OCI-LY7 (cell line): Measurements from ENCODE around the gene TTC9B. TPM values are rescaled to one million over a fixed set of nuclear protein-coding genes. Genes with fewer than 3 reads are reported as not detected.

Experiments used
- BruUV-seq: library from RNA; stranded (reverse); fragments of 400-500 nt; replicated peaks from 2 replicates; lab custom pipeline; 2021; lab: Mats Ljungman, UMichigan
- CTCF ChIA-PET: fragments of 300-600 bp; sonication (Branson Sonifier 250); formaldehyde crosslinking; loops from one replicate; lab custom pipeline; 2022; ENCODE audit warnings: antibody characterized with exemption; ENCODE audit not compliant: unreplicated experiment; lab: Charles Lee
- POLR2A ChIA-PET: fragments of 300-600 bp; sonication (Branson Sonifier 250); formaldehyde crosslinking; loops from one replicate; lab custom pipeline; 2022; ENCODE audit warnings: antibody characterized with exemption; lab: Charles Lee
- DNase-seq: peaks from one replicate; pipeline ENCODE4 v3.0.0-alpha.2; 2015; ENCODE audit warnings: low spot score
- H2AFZ ChIP-seq: fragments of 200-600 bp; sonication (generic), shearing (Covaris generic); 2 replicates; pipeline ENCODE4 v1.6.1; 2014; ENCODE audit warnings: mild to moderate bottlenecking, antibody characterized with exemption, low read length, moderate library complexity
- H3K27ac ChIP-seq: fragments of 200-600 bp; sonication (generic); 2 replicates; pipeline ENCODE4 v1.5.1; 2014; ENCODE audit warnings: mixed run types, low read depth, mild to moderate bottlenecking, moderate library complexity, low read length, inconsistent platforms; ENCODE audit not compliant: poor library complexity, severe bottlenecking
- H3K36me3 ChIP-seq: fragments of 200-600 bp; sonication (generic); 2 replicates; pipeline ENCODE4 v1.6.1; 2014; ENCODE audit warnings: mild to moderate bottlenecking, antibody characterized with exemption, low read length, moderate library complexity, mixed read lengths; ENCODE audit not compliant: insufficient read depth
- H3K4me1 ChIP-seq: fragments of 200-600 bp; sonication (generic); 2 replicates; pipeline ENCODE4 v1.5.1; 2014; ENCODE audit warnings: mild to moderate bottlenecking, low read length; ENCODE audit not compliant: insufficient read depth, poor library complexity, severe bottlenecking
- H3K4me2 ChIP-seq: fragments of 200-600 bp; sonication (generic); 2 replicates; pipeline ENCODE4 v1.6.1; 2014; ENCODE audit warnings: mild to moderate bottlenecking, low read length
- H3K4me3 ChIP-seq: fragments of 200-600 bp; sonication (generic); 2 replicates; pipeline ENCODE4 v1.5.1; 2014; ENCODE audit warnings: mild to moderate bottlenecking, low read depth, low read length; ENCODE audit not compliant: poor library complexity, severe bottlenecking
- H3K79me2 ChIP-seq: fragments of 200-600 bp; sonication (generic); 2 replicates; pipeline ENCODE4 v1.6.1; 2016; ENCODE audit warnings: low read depth, mild to moderate bottlenecking, low read length, moderate library complexity, mixed read lengths; ENCODE audit not compliant: insufficient read depth
- H3K9me2 ChIP-seq: fragments of 200-600 bp; sonication (generic); 2 replicates; pipeline ENCODE4 v1.6.1; 2016; ENCODE audit warnings: mild to moderate bottlenecking, low read length, mixed read lengths; ENCODE audit not compliant: insufficient read depth
- H3K9me3 ChIP-seq: fragments of 200-600 bp; sonication (generic); 2 replicates; pipeline ENCODE4 v1.6.1; 2014; ENCODE audit warnings: mild to moderate bottlenecking, mixed run types, low read length, mixed read lengths
- H4K20me1 ChIP-seq: fragments of 200-600 bp; sonication (generic); 2 replicates; pipeline ENCODE4 v1.6.1; 2014; ENCODE audit warnings: mild to moderate bottlenecking, antibody characterized with exemption, low read length, moderate library complexity, mixed read lengths; ENCODE audit not compliant: insufficient read depth
- EZH2phosphoT487 ChIP-seq: fragments of 200-600 bp; sonication (generic); IDR thresholded peaks from 2 replicates; pipeline ENCODE4 v1.6.1; 2018; ENCODE audit warnings: low read depth, borderline replicate concordance, mild to moderate bottlenecking, mixed run types, antibody characterized with exemption, low read length, moderate library complexity, mixed read lengths
- intact Hi-C: fragments of 100-400 bp; cut with micrococcal nuclease; formaldehyde crosslinking; loops from one replicate; pipeline ENCODE4 v1.10.0; 2022; ENCODE audit not compliant: unreplicated experiment
- total RNA-seq, 2 experiments: library from RNA; depleted of rRNA in 1 of 2; stranded (reverse); fragments of >200 nt in 1 of 2; shearing (Covaris generic) in 1 of 2; gene quantifications; 2 replicates each; pipeline ENCODE4 v1.2.3, GENCODE V29; 2014 to 2022
- TF ChIP-seq, protein P1 (sequence below): fragments of 200-600 bp; sonication (generic); conservative IDR thresholded peaks from 2 replicates; pipeline ENCODE4 v1.5.1; 2014; ENCODE audit warnings: mild to moderate bottlenecking, antibody characterized with exemption, low read length, moderate library complexity, mixed read lengths

TTC9B gene
- total RNA-seq, 2 experiments from 2014 or later: not detected

DNA sequence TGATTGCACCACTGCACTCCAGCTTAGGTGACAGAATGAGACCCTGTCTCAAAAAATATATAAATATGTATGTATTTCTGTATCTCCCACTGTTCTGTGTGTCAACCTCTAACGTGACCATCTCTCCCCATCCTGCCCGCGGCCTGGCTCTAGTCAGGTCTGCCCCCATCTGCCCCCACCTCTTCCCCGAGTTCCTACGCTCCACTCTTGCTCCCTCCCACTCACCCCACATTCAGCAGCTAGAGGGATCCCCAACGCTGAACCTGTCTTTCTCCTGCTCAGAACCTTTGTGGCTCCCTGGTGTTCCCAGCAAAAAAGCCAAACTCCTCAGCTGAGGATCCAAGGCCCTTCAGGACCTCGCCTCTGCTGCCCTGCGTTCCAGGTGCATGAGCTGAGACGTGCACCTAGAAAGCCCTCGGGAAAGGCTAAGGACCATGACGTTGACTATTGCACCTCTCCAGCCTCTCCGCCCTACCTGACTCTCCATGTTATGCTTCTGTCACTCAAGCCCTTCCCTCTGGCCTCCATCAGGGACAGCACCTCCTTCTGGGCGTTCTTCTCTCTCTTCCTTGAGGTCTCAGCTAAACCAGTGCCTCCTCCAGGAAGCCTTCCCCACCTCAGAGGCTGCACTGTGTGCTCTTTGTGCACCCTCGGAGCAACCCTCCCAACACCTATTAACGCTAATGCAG lies 48.9 kb upstream of the TTC9B start:
- peaks cover 64% of the 10 kb centered on the region for H3K36me3 ChIP-seq
- H3K9me3 ChIP-seq: no peaks in the 10 kb centered on the region
- BruUV-seq: no TSS peak
- no peak overlapping the region for H3K4me3 ChIP-seq
- no peak for DNase-seq
- no peak overlapping the region for H2AFZ ChIP-seq
- ChIA-PET POLR2A (no interaction called here), CTCF (no interaction called here)
- H3K9me2 ChIP-seq: no peaks in the 10 kb centered on the region
- peaks cover 11% of the 10 kb centered on the region for H3K4me1 ChIP-seq
- H3K4me2 ChIP-seq: no peak overlapping the region
- intact Hi-C loops: no loop called here
- no peak for TF ChIP-seq EZH2phosphoT487
- TF ChIP-seq, protein P1, sequence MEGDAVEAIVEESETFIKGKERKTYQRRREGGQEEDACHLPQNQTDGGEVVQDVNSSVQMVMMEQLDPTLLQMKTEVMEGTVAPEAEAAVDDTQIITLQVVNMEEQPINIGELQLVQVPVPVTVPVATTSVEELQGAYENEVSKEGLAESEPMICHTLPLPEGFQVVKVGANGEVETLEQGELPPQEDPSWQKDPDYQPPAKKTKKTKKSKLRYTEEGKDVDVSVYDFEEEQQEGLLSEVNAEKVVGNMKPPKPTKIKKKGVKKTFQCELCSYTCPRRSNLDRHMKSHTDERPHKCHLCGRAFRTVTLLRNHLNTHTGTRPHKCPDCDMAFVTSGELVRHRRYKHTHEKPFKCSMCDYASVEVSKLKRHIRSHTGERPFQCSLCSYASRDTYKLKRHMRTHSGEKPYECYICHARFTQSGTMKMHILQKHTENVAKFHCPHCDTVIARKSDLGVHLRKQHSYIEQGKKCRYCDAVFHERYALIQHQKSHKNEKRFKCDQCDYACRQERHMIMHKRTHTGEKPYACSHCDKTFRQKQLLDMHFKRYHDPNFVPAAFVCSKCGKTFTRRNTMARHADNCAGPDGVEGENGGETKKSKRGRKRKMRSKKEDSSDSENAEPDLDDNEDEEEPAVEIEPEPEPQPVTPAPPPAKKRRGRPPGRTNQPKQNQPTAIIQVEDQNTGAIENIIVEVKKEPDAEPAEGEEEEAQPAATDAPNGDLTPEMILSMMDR: no peak
- H3K27ac ChIP-seq: no peak overlapping the region
- H4K20me1 ChIP-seq: no peaks in the 10 kb centered on the region; the same call in 1 of the 2 replicates
- peaks cover 17% of the 10 kb centered on the region; the same call in 1 of the 2 replicates for H3K79me2 ChIP-seq

DNA sequence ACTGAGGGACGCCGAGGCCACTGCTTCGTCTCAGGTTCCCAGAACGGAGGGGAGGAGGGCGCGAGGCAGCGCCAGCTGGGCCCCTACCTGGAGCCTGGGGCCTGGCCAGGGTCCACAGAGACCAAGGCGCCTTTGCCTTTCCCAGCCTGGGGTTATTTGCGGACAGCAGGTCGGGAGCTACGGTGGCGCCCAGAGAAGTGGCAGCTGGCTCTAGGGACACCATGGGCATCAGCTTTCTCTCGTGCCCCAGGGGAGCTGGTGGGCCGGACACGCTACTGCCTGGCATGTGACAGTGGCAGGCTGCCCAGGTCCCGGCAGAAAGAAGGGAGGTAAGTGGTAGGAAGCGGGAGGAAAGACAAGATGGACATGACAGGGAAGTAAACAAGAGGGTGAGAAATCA lies 47.9 kb upstream of the TTC9B start:
- Histone ChIP-seq H3K9me3 (no peaks in the 10 kb centered on the region), H3K27ac (no peak overlapping the region), H2AFZ (no peak overlapping the region), H3K9me2 (no peaks in the 10 kb centered on the region), H4K20me1 (no peaks in the 10 kb centered on the region; the same call in 1 of the 2 replicates), H3K4me1 (peaks cover 11% of the 10 kb centered on the region), H3K36me3 (peaks cover 64% of the 10 kb centered on the region), H3K4me3 (no peak overlapping the region), H3K4me2 (no peak overlapping the region), H3K79me2 (peaks cover 8% of the 10 kb centered on the region; the same call in 1 of the 2 replicates)
- CTCF ChIA-PET: no interaction called here
- BruUV-seq: no TSS peak
- POLR2A ChIA-PET: no interaction called here
- DNase-seq: no peak
- TF ChIP-seq EZH2phosphoT487: no peak
- TF ChIP-seq, protein P1: no peak
- intact Hi-C loops: no loop called here

GRCh38 chr19:40265763-40266099 lies 47.5 kb upstream of the TTC9B start:
- no peaks in the 10 kb centered on the region; the same call in 1 of the 2 replicates for H4K20me1 ChIP-seq
- no peak overlapping the region for H2AFZ ChIP-seq
- no peak overlapping the region for H3K4me3 ChIP-seq
- TF ChIP-seq EZH2phosphoT487: no peak
- no peak overlapping the region for H3K4me2 ChIP-seq
- no peak for DNase-seq
- peaks cover 65% of the 10 kb centered on the region for H3K36me3 ChIP-seq
- BruUV-seq: no TSS peak
- H3K4me1 ChIP-seq: peaks cover 11% of the 10 kb centered on the region
- CTCF ChIA-PET: no interaction called here
- H3K27ac ChIP-seq: no peak overlapping the region
- POLR2A ChIA-PET: interaction anchor here (0.5 kb wide), 1 partner anchor 19 kb away, joined by 4 read pairs; the partner anchor contains the start of gene AKT2
- no peaks in the 10 kb centered on the region for H3K9me2 ChIP-seq
- H3K79me2 ChIP-seq: peaks cover 4% of the 10 kb centered on the region; the same call in 1 of the 2 replicates
- intact Hi-C loops: no loop called here
- no peaks in the 10 kb centered on the region for H3K9me3 ChIP-seq
